H1 (cell line): ENCODE data around the gene RAB36.

ENCODE experiments used
- ATF3 ChIP-seq: IDR thresholded peaks from 2 replicates; pipeline ENCODE4 v1.6.1; 2011; ENCODE audit warnings: low read depth, mild to moderate bottlenecking, low read length; ENCODE audit not compliant: insufficient read depth
- EP300 ChIP-seq, 2 experiments: IDR thresholded peaks; 1 replicate in 1 of 2; 2 replicates in 1 of 2; pipeline ENCODE4 v1.6.1; 2011 to 2012; ENCODE audit warnings: low read depth in 2 of 2, low read length in 2 of 2, mild to moderate bottlenecking in 2 of 2, borderline replicate concordance in 1 of 2, inconsistent platforms in 1 of 2, moderate library complexity in 1 of 2
- FOSL1 ChIP-seq: IDR thresholded peaks from 2 replicates; pipeline ENCODE4 v1.6.1; 2011; ENCODE audit warnings: mild to moderate bottlenecking, low read depth, low read length, moderate library complexity; ENCODE audit not compliant: insufficient read depth
- JUN ChIP-seq: IDR thresholded peaks from 2 replicates; pipeline ENCODE4 v1.6.1; 2011; ENCODE audit warnings: low read depth, mild to moderate bottlenecking, improper control_type of control experiment, low read length
- KDM1A ChIP-seq: fragments of 200-600, 300-600 bp; sonication (generic); IDR thresholded peaks from 2 replicates; pipeline ENCODE4 v1.7.1; 2016; ENCODE audit warnings: mild to moderate bottlenecking, low read length, borderline replicate concordance
- KDM5A ChIP-seq: fragments of 200-600 bp; IDR thresholded peaks from 2 replicates; pipeline ENCODE4 v1.7.1; 2012; ENCODE audit warnings: mild to moderate bottlenecking, low read length, inconsistent platforms, mixed read lengths
- PHF8 ChIP-seq: fragments of 200-600 bp; sonication (generic); conservative IDR thresholded peaks from 2 replicates; pipeline ENCODE4 v1.7.1; 2012; ENCODE audit warnings: low read depth, mild to moderate bottlenecking, inconsistent platforms, low read length, moderate library complexity
- POLR2A ChIP-seq, 2 experiments: IDR thresholded peaks; 1 replicate in 1 of 2; 2 replicates in 1 of 2; pipeline ENCODE4 v1.6.1; 2011; ENCODE audit warnings: low read depth in 2 of 2, low read length in 2 of 2, mild to moderate bottlenecking in 2 of 2; ENCODE audit errors: control extremely low read depth in 1 of 2
- TAF1 ChIP-seq: IDR thresholded peaks from 2 replicates; pipeline ENCODE4 v1.6.1; 2011; ENCODE audit warnings: mild to moderate bottlenecking, low read depth, low read length
- TF ChIP-seq, protein P1 (sequence below), 3 experiments: IDR thresholded peaks; 1 replicate in 2 of 3; 2 replicates in 1 of 3; pipeline versions ENCODE4 v1.5.1 to v1.6.1; 2011; ENCODE audit warnings: low read length in 3 of 3, mild to moderate bottlenecking in 3 of 3, inconsistent platforms in 2 of 3, low read depth in 1 of 3, moderate library complexity in 1 of 3; ENCODE audit not compliant: insufficient read depth in 1 of 3; ENCODE audit errors: control extremely low read depth in 1 of 3
- TF ChIP-seq, protein P2 (sequence below): IDR thresholded peaks from 2 replicates; pipeline ENCODE4 v1.6.1; 2012; ENCODE audit warnings: low read length, inconsistent platforms

- no peak for TF ChIP-seq POLR2A (IDR thresholded peaks at IDR 0.05; ENCODE audit: control extremely low read depth in 1 of 2, low read depth in 2 of 2, low read length in 2 of 2)
- TF ChIP-seq, protein P1, sequence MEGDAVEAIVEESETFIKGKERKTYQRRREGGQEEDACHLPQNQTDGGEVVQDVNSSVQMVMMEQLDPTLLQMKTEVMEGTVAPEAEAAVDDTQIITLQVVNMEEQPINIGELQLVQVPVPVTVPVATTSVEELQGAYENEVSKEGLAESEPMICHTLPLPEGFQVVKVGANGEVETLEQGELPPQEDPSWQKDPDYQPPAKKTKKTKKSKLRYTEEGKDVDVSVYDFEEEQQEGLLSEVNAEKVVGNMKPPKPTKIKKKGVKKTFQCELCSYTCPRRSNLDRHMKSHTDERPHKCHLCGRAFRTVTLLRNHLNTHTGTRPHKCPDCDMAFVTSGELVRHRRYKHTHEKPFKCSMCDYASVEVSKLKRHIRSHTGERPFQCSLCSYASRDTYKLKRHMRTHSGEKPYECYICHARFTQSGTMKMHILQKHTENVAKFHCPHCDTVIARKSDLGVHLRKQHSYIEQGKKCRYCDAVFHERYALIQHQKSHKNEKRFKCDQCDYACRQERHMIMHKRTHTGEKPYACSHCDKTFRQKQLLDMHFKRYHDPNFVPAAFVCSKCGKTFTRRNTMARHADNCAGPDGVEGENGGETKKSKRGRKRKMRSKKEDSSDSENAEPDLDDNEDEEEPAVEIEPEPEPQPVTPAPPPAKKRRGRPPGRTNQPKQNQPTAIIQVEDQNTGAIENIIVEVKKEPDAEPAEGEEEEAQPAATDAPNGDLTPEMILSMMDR (IDR thresholded peaks at IDR 0.05; ENCODE audit: control extremely low read depth in 1 of 3, insufficient read depth in 1 of 3, low read depth in 1 of 3, low read length in 3 of 3), result no peak
- no peak for TF ChIP-seq TAF1
- no peak for TF ChIP-seq KDM1A
- no peak for TF ChIP-seq EP300 (IDR thresholded peaks at IDR 0.05; ENCODE audit: borderline replicate concordance in 1 of 2, low read depth in 2 of 2, low read length in 2 of 2)
- TF ChIP-seq ATF3, result no peak
- no peak for TF ChIP-seq PHF8
- TF ChIP-seq JUN, result no peak
- TF ChIP-seq, protein P2, sequence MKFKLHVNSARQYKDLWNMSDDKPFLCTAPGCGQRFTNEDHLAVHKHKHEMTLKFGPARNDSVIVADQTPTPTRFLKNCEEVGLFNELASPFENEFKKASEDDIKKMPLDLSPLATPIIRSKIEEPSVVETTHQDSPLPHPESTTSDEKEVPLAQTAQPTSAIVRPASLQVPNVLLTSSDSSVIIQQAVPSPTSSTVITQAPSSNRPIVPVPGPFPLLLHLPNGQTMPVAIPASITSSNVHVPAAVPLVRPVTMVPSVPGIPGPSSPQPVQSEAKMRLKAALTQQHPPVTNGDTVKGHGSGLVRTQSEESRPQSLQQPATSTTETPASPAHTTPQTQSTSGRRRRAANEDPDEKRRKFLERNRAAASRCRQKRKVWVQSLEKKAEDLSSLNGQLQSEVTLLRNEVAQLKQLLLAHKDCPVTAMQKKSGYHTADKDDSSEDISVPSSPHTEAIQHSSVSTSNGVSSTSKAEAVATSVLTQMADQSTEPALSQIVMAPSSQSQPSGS, result no peak
- TF ChIP-seq FOSL1, result no peak
- TF ChIP-seq KDM5A, result no peak
Measured at GRCh38 chr22:23121424-23121823, 23.9 kb upstream of the RAB36 start.
